Measurements from ENCODE around the gene APLP2.

The APLP2 gene

DNA sequence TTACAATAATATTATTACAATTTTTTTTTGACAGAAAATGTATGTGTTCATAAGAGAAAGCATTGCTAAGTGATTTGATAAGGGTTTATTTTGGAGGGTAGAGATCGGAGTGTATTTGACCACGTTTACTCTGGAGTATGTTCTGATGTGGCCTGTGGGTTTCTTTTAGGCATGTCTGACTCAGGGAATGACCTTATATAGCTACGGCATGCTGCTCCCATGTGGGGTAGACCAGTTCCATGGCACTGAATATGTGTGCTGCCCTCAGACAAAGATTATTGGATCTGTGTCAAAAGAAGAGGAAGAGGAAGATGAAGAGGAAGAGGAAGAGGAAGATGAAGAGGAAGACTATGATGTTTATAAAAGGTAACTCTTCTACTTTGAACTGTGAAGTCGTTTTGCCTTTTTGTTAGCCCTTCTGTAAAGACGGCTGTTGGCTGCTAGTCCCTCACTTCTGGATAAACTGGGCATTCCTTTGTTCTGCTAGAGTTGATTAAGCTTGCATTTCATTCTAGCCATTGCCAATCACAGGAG lies 51.8 kb downstream of the APLP2 start:
- no peaks in the 10 kb centered on the region for H3K9me3 ChIP-seq
- no peaks in the 10 kb centered on the region for H3K4me1 ChIP-seq
- H3K36me3 ChIP-seq (replicated peaks), result peaks cover 56% of the 10 kb centered on the region
- no peaks in the 10 kb centered on the region for H3K27me3 ChIP-seq (ENCODE audit: low read depth)
- in situ Hi-C loops (cut with MboI; ENCODE audit: low sequenced_read_pairs), result no loop called here
- DNase-seq (ENCODE audit: low spot score in 2 of 2), result no peak
- no peak overlapping the region for H3K4me3 ChIP-seq

GRCh38 chr11:130122141-130122575 lies 52.5 kb downstream of the APLP2 start:
- in situ Hi-C loops (cut with MboI; ENCODE audit: low sequenced_read_pairs), result no loop called here
- peaks cover 60% of the 10 kb centered on the region for H3K36me3 ChIP-seq (replicated peaks)

DNA sequence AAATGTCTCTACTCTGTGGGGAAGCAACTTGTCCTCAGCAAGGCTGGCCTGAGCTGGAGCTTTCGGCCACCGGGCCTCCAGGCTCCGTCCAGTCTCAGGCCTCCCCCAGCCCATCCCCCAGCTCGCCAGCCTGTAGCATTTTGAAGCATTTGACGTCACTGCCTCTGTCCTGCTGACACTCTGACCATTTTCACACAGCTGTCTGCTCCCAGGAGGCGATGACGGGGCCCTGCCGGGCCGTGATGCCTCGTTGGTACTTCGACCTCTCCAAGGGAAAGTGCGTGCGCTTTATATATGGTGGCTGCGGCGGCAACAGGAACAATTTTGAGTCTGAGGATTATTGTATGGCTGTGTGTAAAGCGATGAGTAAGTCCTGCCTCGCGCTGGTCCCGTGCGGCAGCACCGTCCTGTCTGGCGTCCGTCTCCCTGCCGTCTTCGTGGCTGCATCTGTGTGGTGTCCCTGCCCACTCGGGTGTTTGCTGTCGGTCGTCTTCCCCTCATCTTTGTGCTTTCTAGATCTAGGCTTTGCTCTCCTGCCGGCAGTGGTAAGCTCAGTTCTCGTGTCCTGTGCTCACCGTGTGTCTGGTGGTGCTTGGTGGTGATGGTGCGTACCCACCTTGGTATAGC lies 53.8 kb downstream of the APLP2 start:
- no peaks in the 10 kb centered on the region for H3K27me3 ChIP-seq (ENCODE audit: low read depth)
- H3K36me3 ChIP-seq (replicated peaks), result peaks cover 74% of the 10 kb centered on the region
- DNase-seq (ENCODE audit: low spot score in 2 of 2), result no peak
- in situ Hi-C loops (cut with MboI; ENCODE audit: low sequenced_read_pairs), result no loop called here
- no peaks in the 10 kb centered on the region for H3K9me3 ChIP-seq
- no peak overlapping the region for H3K4me3 ChIP-seq
- H3K4me1 ChIP-seq, result no peaks in the 10 kb centered on the region

More at GRCh38 chr11:130122141-130122575, 52.5 kb downstream of the APLP2 start:
- H3K27me3 ChIP-seq (ENCODE audit: low read depth), result no peaks in the 10 kb centered on the region
- H3K4me1 ChIP-seq, result no peaks in the 10 kb centered on the region
- no peak for DNase-seq (ENCODE audit: low spot score in 2 of 2)
- H3K9me3 ChIP-seq, result no peaks in the 10 kb centered on the region
- no peak overlapping the region for H3K4me3 ChIP-seq

DNA sequence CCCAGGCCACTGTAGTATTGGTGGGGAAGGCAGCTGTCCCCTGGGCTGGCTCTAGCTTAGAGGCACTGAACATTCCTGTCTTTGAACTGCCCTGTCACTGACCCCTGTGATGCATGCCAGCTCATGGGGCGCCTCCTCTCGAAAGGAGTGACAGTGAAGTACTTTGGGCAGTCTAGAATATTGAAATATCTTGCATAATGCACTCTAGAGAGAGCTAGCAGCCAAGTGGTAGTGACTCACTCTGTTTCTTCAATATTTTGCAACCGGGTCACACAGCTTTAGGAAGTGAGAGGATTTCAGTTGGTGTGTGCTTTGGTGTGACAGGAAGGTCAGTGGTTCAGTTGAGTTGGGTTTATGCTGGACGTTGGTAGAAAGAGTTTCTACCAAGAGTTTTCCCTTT lies 54.4 kb downstream of the APLP2 start:
- no peaks in the 10 kb centered on the region for H3K4me1 ChIP-seq
- no peaks in the 10 kb centered on the region for H3K27me3 ChIP-seq (ENCODE audit: low read depth)
- no peak overlapping the region for H3K4me3 ChIP-seq
- in situ Hi-C loops (cut with MboI; ENCODE audit: low sequenced_read_pairs), result no loop called here
- no peaks in the 10 kb centered on the region for H3K9me3 ChIP-seq
- H3K36me3 ChIP-seq (replicated peaks), result peaks cover 80% of the 10 kb centered on the region
- no peak for DNase-seq (ENCODE audit: low spot score in 2 of 2)

DNA sequence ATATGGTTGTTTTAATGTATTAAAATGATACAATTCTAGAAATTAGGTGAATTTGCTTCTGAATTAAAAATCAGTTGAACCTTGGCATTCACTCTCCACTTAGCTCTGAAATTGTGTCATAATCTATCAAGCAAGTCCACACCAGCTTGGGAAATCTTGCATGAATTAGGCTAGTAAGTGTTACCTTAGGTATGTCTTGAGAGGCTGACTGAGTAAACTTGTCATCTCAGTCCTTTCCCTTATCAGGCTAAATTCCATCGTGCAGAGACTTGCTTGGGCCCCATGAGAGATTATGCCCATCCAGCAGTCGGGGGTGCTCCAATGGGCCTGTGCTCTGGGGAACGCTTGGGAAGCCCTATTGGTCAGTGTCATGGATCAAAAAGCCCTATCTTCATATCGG lies 55.9 kb downstream of the APLP2 start:
- H3K36me3 ChIP-seq (replicated peaks), result peaks cover 91% of the 10 kb centered on the region
- no peaks in the 10 kb centered on the region for H3K4me1 ChIP-seq
- no peaks in the 10 kb centered on the region for H3K27me3 ChIP-seq (ENCODE audit: low read depth)
- in situ Hi-C loops (cut with MboI; ENCODE audit: low sequenced_read_pairs), result no loop called here
- no peak overlapping the region for H3K4me3 ChIP-seq
- H3K9me3 ChIP-seq, result no peaks in the 10 kb centered on the region
- DNase-seq (ENCODE audit: low spot score in 2 of 2), result no peak

GRCh38 chr11:130126516-130126915 lies 56.8 kb downstream of the APLP2 start:
- H3K27me3 ChIP-seq (ENCODE audit: low read depth), result no peaks in the 10 kb centered on the region
- in situ Hi-C loops (cut with MboI; ENCODE audit: low sequenced_read_pairs), result no loop called here
- peaks cover 94% of the 10 kb centered on the region for H3K36me3 ChIP-seq (replicated peaks)
- H3K4me3 ChIP-seq, result no peak overlapping the region
- no peaks in the 10 kb centered on the region for H3K4me1 ChIP-seq
- DNase-seq (ENCODE audit: low spot score in 2 of 2), result no peak
- no peaks in the 10 kb centered on the region for H3K9me3 ChIP-seq

DNA sequence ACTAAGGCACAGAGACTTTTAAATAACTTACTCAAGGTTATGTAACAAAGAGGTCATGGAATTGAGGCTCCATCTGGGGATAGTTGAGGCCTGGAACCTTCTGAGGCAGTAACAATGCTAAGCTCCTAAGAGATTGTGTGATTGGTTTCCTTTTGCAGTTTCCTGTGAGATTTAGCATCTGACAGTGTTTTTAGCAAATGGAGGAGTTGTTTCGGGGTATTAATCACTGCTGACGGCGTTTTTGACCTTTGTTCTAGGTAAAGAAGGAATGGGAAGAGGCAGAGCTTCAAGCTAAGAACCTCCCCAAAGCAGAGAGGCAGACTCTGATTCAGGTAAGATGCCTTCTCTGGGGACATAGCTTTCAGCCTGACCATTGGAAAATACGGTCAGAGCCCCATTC lies 57.8 kb downstream of the APLP2 start:
- in situ Hi-C loops (cut with MboI; ENCODE audit: low sequenced_read_pairs), result no loop called here
- no peaks in the 10 kb centered on the region for H3K4me1 ChIP-seq
- H3K36me3 ChIP-seq (replicated peaks), result peaks cover 96% of the 10 kb centered on the region
- H3K27me3 ChIP-seq (ENCODE audit: low read depth), result no peaks in the 10 kb centered on the region
- H3K4me3 ChIP-seq, result no peak overlapping the region
- H3K9me3 ChIP-seq, result no peaks in the 10 kb centered on the region
- no peak for DNase-seq (ENCODE audit: low spot score in 2 of 2)

- no peaks in the 10 kb centered on the region for H3K27me3 ChIP-seq (ENCODE audit: low read depth)
- H3K4me1 ChIP-seq, result no peaks in the 10 kb centered on the region
- peaks cover 96% of the 10 kb centered on the region for H3K36me3 ChIP-seq (replicated peaks)
- no peak overlapping the region for H3K4me3 ChIP-seq
- H3K9me3 ChIP-seq, result no peaks in the 10 kb centered on the region
- DNase-seq (ENCODE audit: low spot score in 2 of 2), result no peak
- in situ Hi-C loops (cut with MboI; ENCODE audit: low sequenced_read_pairs), result no loop called here
These were observed 58.9 kb downstream of the APLP2 start for GRCh38 chr11:130128626-130129025.

GRCh38 chr11:130129922-130130321 lies 60.2 kb downstream of the APLP2 start:
- peaks cover 95% of the 10 kb centered on the region for H3K36me3 ChIP-seq (replicated peaks)
- no peaks in the 10 kb centered on the region for H3K9me3 ChIP-seq
- no peaks in the 10 kb centered on the region for H3K4me1 ChIP-seq
- in situ Hi-C loops (cut with MboI; ENCODE audit: low sequenced_read_pairs), result loop anchor here (5.0 kb wide), 1 partner anchor 203 kb away; no protein-coding TSS in a partner anchor
- no peaks in the 10 kb centered on the region for H3K27me3 ChIP-seq (ENCODE audit: low read depth)
- no peak overlapping the region for H3K4me3 ChIP-seq
- DNase-seq (ENCODE audit: low spot score in 2 of 2), result no peak

GRCh38 chr11:130131961-130132850 lies 62.5 kb downstream of the APLP2 start:
- no peaks in the 10 kb centered on the region for H3K4me1 ChIP-seq
- H3K27me3 ChIP-seq (ENCODE audit: low read depth), result no peaks in the 10 kb centered on the region
- H3K4me3 ChIP-seq, result no peak overlapping the region
- no peaks in the 10 kb centered on the region for H3K9me3 ChIP-seq
- H3K36me3 ChIP-seq (replicated peaks), result peaks cover 81% of the 10 kb centered on the region
- in situ Hi-C loops (cut with MboI; ENCODE audit: low sequenced_read_pairs), result loop anchor here (5.0 kb wide), 1 partner anchor 205 kb away; no protein-coding TSS in a partner anchor
- peak; percentile 53 to 62 for DNase-seq (ENCODE audit: low spot score in 2 of 2)

DNA sequence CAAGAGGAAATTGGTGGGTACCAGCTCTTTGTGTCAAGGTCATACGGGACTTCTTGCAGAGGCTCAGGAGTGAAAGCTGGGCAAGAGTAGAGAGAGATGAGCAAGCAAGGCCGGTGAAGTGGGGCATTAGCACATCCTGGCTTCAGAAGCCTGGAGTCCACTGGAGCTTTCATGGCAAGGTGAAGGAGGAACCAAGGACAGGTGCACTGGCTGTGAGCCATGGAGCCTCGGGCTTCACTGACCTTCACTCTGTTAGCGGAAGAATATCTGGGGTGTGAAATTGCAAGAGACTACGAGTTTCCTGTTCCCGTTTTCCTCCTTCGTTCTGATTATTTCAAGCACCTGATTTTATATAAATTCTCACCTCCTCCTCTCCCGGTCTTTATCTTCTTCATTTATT lies 64.0 kb downstream of the APLP2 start:
- no peak overlapping the region for H3K4me3 ChIP-seq
- H3K36me3 ChIP-seq (replicated peaks), result peaks cover 73% of the 10 kb centered on the region
- DNase-seq (ENCODE audit: low spot score in 2 of 2), result no peak
- H3K27me3 ChIP-seq (ENCODE audit: low read depth), result no peaks in the 10 kb centered on the region
- H3K9me3 ChIP-seq, result no peaks in the 10 kb centered on the region
- in situ Hi-C loops (cut with MboI; ENCODE audit: low sequenced_read_pairs), result loop anchor here (5.0 kb wide), 1 partner anchor 206 kb away; no protein-coding TSS in a partner anchor
- no peaks in the 10 kb centered on the region for H3K4me1 ChIP-seq

DNA sequence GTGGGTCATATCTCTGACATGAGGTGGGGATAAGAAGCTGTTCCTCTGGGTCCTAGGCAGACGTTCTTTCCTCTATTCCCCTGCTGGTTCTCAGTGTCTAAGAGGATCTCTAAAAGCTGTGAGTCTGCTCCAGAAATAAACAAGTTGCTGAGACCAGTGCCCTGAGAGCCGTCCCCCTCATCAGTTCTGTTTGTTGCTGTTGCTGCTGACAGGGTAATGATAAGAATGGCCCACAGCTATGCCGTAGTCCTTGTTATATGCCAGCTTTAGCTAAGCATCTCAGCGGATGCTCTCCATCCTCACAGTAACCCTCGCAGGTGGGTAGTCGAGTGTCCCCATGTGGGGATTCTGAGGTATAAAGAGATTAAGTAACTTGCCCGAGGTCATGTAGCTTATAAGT lies 66.4 kb downstream of the APLP2 start:
- peaks cover 57% of the 10 kb centered on the region for H3K36me3 ChIP-seq (replicated peaks)

DNA sequence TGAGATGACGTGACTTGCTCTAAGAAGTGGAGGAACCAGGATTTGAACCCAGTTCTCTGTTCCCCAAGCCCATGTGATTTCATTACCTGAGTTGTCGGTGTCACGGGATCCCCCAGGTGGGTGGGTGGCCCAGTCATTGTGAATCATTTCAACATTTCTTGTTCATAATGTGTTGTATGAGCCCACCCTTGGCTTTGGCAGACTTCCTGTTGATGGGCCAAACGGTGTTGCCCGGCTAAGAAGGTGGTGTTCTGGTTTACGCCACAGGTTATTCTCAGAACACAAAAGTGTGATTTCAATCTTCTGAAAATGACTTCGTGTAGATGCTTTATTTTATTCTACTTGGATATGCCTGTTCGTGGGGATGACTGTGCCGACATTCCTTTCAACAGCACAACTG lies 68.3 kb downstream of the APLP2 start:
- in situ Hi-C loops (cut with MboI; ENCODE audit: low sequenced_read_pairs), result no loop called here
- Histone ChIP-seq H3K27me3 (ENCODE audit: low read depth) (no peaks in the 10 kb centered on the region), H3K4me3 (no peak overlapping the region), H3K9me3 (no peaks in the 10 kb centered on the region), H3K36me3 (replicated peaks) (peaks cover 53% of the 10 kb centered on the region), H3K4me1 (no peaks in the 10 kb centered on the region)
- no peak for DNase-seq (ENCODE audit: low spot score in 2 of 2)

More for the DNA sequence above, 66.4 kb downstream of the APLP2 start:
- Histone ChIP-seq H3K4me1 (no peaks in the 10 kb centered on the region), H3K4me3 (no peak overlapping the region), H3K27me3 (ENCODE audit: low read depth) (no peaks in the 10 kb centered on the region), H3K9me3 (no peaks in the 10 kb centered on the region)
- no peak for DNase-seq (ENCODE audit: low spot score in 2 of 2)
- in situ Hi-C loops (cut with MboI; ENCODE audit: low sequenced_read_pairs), result no loop called here

DNA sequence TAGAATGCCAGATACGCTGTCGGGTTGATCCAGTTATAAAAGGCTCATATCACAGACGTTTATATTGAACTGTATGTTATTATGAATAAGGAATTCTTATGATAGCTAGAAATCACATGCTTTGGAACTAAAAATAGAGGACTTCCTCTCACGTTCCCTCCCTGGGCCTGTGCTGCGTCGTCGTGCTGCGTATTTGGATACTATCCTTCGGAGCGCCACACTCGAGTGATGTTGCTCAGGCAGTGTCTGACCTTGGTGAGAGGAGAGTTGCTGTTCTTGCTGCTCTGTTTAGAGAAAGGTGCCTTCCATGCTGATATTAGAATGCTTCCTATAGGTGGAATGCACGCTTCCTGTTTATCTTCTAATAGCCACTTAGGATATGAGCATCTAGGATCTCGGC lies 69.7 kb downstream of the APLP2 start:
- in situ Hi-C loops (cut with MboI; ENCODE audit: low sequenced_read_pairs), result no loop called here
- no peaks in the 10 kb centered on the region for H3K4me1 ChIP-seq
- H3K27me3 ChIP-seq (ENCODE audit: low read depth), result no peaks in the 10 kb centered on the region
- H3K36me3 ChIP-seq (replicated peaks), result peaks cover 54% of the 10 kb centered on the region
- no peaks in the 10 kb centered on the region for H3K9me3 ChIP-seq
- no peak overlapping the region for H3K4me3 ChIP-seq
- DNase-seq (ENCODE audit: low spot score in 2 of 2), result no peak
